GM12801 (cell line): ENCODE measurements around the gene PDK1.

Experiments
- CTCF ChIP-seq: IDR thresholded peaks from one replicate; pipeline ENCODE4 v1.5.1; 2011; ENCODE audit warnings: control low read depth; ENCODE audit not compliant: insufficient read length; ENCODE audit errors: extremely low read depth

The PDK1 gene

GRCh38 chr2:172572981-172573380 lies 17.1 kb downstream of the PDK1 start:
- TF ChIP-seq CTCF: no peak

- no peak for TF ChIP-seq CTCF
These were observed 19.1 kb downstream of the PDK1 start for GRCh38 chr2:172574965-172575364.

GRCh38 chr2:172578054-172578453 lies 22.2 kb downstream of the PDK1 start:
- no peak for TF ChIP-seq CTCF

GRCh38 chr2:172578860-172579512 lies 23.1 kb downstream of the PDK1 start:
- no peak for TF ChIP-seq CTCF

- TF ChIP-seq CTCF: no peak
These were observed 24.7 kb downstream of the PDK1 start for GRCh38 chr2:172580544-172580943.

- no peak for TF ChIP-seq CTCF
These were observed 26.8 kb downstream of the PDK1 start for GRCh38 chr2:172582656-172583055.

- TF ChIP-seq CTCF: no peak
These were observed 30.5 kb downstream of the PDK1 start for GRCh38 chr2:172586245-172586891.
